Aorta (tissue), 5 donors: ENCODE data around the gene KCNG4. TPM values are rescaled to one million over a fixed set of nuclear protein-coding genes. Genes with fewer than 3 reads are reported as not detected.
"Not testable (repeated sequence)": the region's sequence is repeated elsewhere in the genome, so short reads cannot be mapped to it uniquely, and the experiment has no call there.

ENCODE experiments used
- ATAC-seq: fragments of 200-7000 bp; cut with Tn5 transposase; one replicate; pipeline ENCODE4 v1.9.1; 2022; ENCODE audit warnings: moderate library complexity; ENCODE audit not compliant: low FRiP score
- DNase-seq, 2 donors: peaks; one replicate each; pipeline ENCODE4 v3.0.0-alpha.2; 2020
- H3K27ac ChIP-seq, 2 donors: one replicate each; pipeline ENCODE4 v1.5.1; 2013; ENCODE audit warnings: low read length in 2 of 2, mild to moderate bottlenecking in 2 of 2, moderate library complexity in 2 of 2, control low read depth in 1 of 2, inconsistent platforms in 1 of 2, low read depth in 1 of 2
- H3K27me3 ChIP-seq, 2 donors: one replicate each; pipeline ENCODE4 v1.6.1; 2013; ENCODE audit warnings: control low read depth in 1 of 2, low read length in 1 of 2, mild to moderate bottlenecking in 1 of 2, moderate library complexity in 1 of 2; ENCODE audit not compliant: insufficient read depth in 2 of 2, control insufficient read depth in 1 of 2
- H3K36me3 ChIP-seq, 2 donors: one replicate each; pipeline ENCODE4 v1.6.1; 2013; ENCODE audit warnings: control low read depth in 1 of 2, low read length in 1 of 2, mild to moderate bottlenecking in 1 of 2; ENCODE audit not compliant: insufficient read depth in 2 of 2, control insufficient read depth in 1 of 2
- H3K4me1 ChIP-seq, 2 donors: one replicate each; pipeline ENCODE4 v1.6.1; 2013; ENCODE audit warnings: low read length in 2 of 2, control low read depth in 1 of 2, mild to moderate bottlenecking in 1 of 2, moderate library complexity in 1 of 2; ENCODE audit not compliant: insufficient read depth in 2 of 2, control insufficient read depth in 1 of 2
- H3K4me3 ChIP-seq, 2 donors: one replicate each; pipeline ENCODE4 v1.5.1; 2013; ENCODE audit warnings: low read length in 2 of 2, control low read depth in 1 of 2, mild to moderate bottlenecking in 1 of 2
- H3K9me3 ChIP-seq: one replicate; pipeline ENCODE4 v1.6.1; 2013; ENCODE audit warnings: mild to moderate bottlenecking, low read length; ENCODE audit not compliant: control insufficient read depth
- WGBS, 2 donors: extraction: QIAGEN DNeasy Blood & Tissue Kit; methylation state at CpG; one replicate each; pipeline ENCODE4 v1.1.7; 2013; 5-methylcytosine and 5-hydroxymethylcytosine counted together
- intact Hi-C, 2 donors: fragments of 100-400 bp; cut with DNase I; formaldehyde crosslinking; loops; one replicate each; pipeline versions ENCODE4 v1.14.2 to v1.15.0; 2022
- polyA plus RNA-seq, 2 donors: library from polyadenylated mRNA; stranded (reverse); fragments of 200-250 nt; gene quantifications; one replicate each; pipeline ENCODE4 v1.2.3, GENCODE V29; 2013
- total RNA-seq, 2 donors: library from RNA; stranded (reverse); fragmentation: NEBNext Ultra II Directional; extraction: Animal tissue kit (Norgen Biotek cat#: 25700); gene quantifications; one replicate each; pipeline ENCODE4 v1.2.1, GENCODE V29; 2021
- donor health status: healthy with polysubstance abuse.
- donor health status: Bipolar disorder and iron deficiency.
- donor health status: DM: no; HTN: no; CAD: no.
- donor health status: DM: no; HTN: no; CAD: no.
- donor health status: DM: yes; HTN: yes; CAD: no.

Gene KCNG4
- total and polyA plus RNA-seq, 4 donors = 0.03 to 0.13 TPM; not detected in 2

GRCh38 chr16:84224554-84224953, 15.3 kb downstream of the KCNG4 start:
- ATAC-seq (no peak), DNase-seq (no peak)
- WGBS, 2 donors = 82 to 86% methylated on average over 3 of the region's 3 CpGs
- H3K4me1 ChIP-seq = no peaks in the 10 kb centered on the region
- no peak overlapping the region for H3K27ac ChIP-seq
- intact Hi-C loops = no loop called here
- H3K36me3 ChIP-seq = no peaks in the 10 kb centered on the region
- H3K27me3 ChIP-seq = no peaks in the 10 kb centered on the region
- no peak overlapping the region for H3K4me3 ChIP-seq
- H3K9me3 ChIP-seq = no peaks in the 10 kb centered on the region

GRCh38 chr16:84223456-84223855, 16.4 kb downstream of the KCNG4 start:
- DNase-seq = no peak
- 87 to 89% methylated on average over 4 of the region's 4 CpGs for WGBS, 2 donors
- intact Hi-C loops = no loop called here
- Histone ChIP-seq H3K4me1 (no peaks in the 10 kb centered on the region), H3K4me3 (no peak overlapping the region), H3K9me3 (no peaks in the 10 kb centered on the region), H3K27ac (no peak overlapping the region), H3K27me3 (no peaks in the 10 kb centered on the region), H3K36me3 (no peaks in the 10 kb centered on the region)
- ATAC-seq = no peak

GRCh38 chr16:84220851-84221250, 19.0 kb downstream of the KCNG4 start:
- H3K27me3 ChIP-seq = no peaks in the 10 kb centered on the region
- H3K4me1 ChIP-seq = no peaks in the 10 kb centered on the region
- intact Hi-C loops = no loop called here
- DNase-seq (no peak), ATAC-seq (no peak)
- no peak overlapping the region for H3K27ac ChIP-seq
- H3K36me3 ChIP-seq = no peaks in the 10 kb centered on the region
- no peaks in the 10 kb centered on the region for H3K9me3 ChIP-seq
- H3K4me3 ChIP-seq = no peak overlapping the region
- 92 to 94% methylated on average over 1 of the region's 1 CpG for WGBS, 2 donors

- Histone ChIP-seq H3K9me3 (no peaks in the 10 kb centered on the region), H3K4me3 (no peak overlapping the region), H3K4me1 (no peaks in the 10 kb centered on the region), H3K36me3 (no peaks in the 10 kb centered on the region), H3K27ac (no peak overlapping the region), H3K27me3 (no peaks in the 10 kb centered on the region)
- DNase-seq (no peak), ATAC-seq (no peak)
- 71 to 72% methylated on average over 6 of the region's 6 CpGs for WGBS, 2 donors
- intact Hi-C loops = no loop called here
These were observed 20.9 kb downstream of the KCNG4 start for GRCh38 chr16:84218956-84219355.

- 54 to 58% methylated on average over 17 of the region's 17 CpGs for WGBS, 2 donors
- H3K27me3 ChIP-seq = no peaks in the 10 kb centered on the region
- intact Hi-C loops = no loop called here
- H3K36me3 ChIP-seq = no peaks in the 10 kb centered on the region
- DNase-seq = no peak
- no peak overlapping the region for H3K27ac ChIP-seq
- no peak overlapping the region for H3K4me3 ChIP-seq
- H3K9me3 ChIP-seq = no peaks in the 10 kb centered on the region
- H3K4me1 ChIP-seq = no peaks in the 10 kb centered on the region
- ATAC-seq = no peak
These were observed 21.5 kb downstream of the KCNG4 start for GRCh38 chr16:84218176-84218823.

GRCh38 chr16:84216144-84216543, 23.7 kb downstream of the KCNG4 start:
- H3K9me3 ChIP-seq, H3K4me3 ChIP-seq, H3K36me3 ChIP-seq, H3K27ac ChIP-seq, DNase-seq, intact Hi-C loops, H3K4me1 ChIP-seq, H3K27me3 ChIP-seq, ATAC-seq: not testable (repeated sequence)
- 87 to 90% methylated on average over 3 of the region's 3 CpGs for WGBS, 2 donors

- Histone ChIP-seq H3K27me3 (no peaks in the 10 kb centered on the region), H3K27ac (no peak overlapping the region), H3K4me1 (no peaks in the 10 kb centered on the region), H3K36me3 (no peaks in the 10 kb centered on the region), H3K9me3 (no peaks in the 10 kb centered on the region), H3K4me3 (no peak overlapping the region)
- WGBS, 2 donors = 54 to 58% methylated on average over 5 of the region's 5 CpGs
- intact Hi-C loops = no loop called here
- no peak for DNase-seq
- no peak for ATAC-seq
These were observed 24.3 kb downstream of the KCNG4 start for GRCh38 chr16:84215531-84215930.

- H3K36me3 ChIP-seq = no peaks in the 10 kb centered on the region
- intact Hi-C loops = no loop called here
- no peak for ATAC-seq
- H3K27ac ChIP-seq = no peak overlapping the region
- no peaks in the 10 kb centered on the region for H3K27me3 ChIP-seq
- no peaks in the 10 kb centered on the region for H3K9me3 ChIP-seq
- no peaks in the 10 kb centered on the region for H3K4me1 ChIP-seq
- no peak for DNase-seq
- H3K4me3 ChIP-seq = no peak overlapping the region
- 60 to 71% methylated on average over 15 of the region's 15 CpGs for WGBS, 2 donors
These were observed 25.3 kb downstream of the KCNG4 start for GRCh38 chr16:84214451-84215066.

GRCh38 chr16:84212631-84213030, 27.2 kb downstream of the KCNG4 start:
- Histone ChIP-seq H3K9me3 (no peaks in the 10 kb centered on the region), H3K4me1 (no peaks in the 10 kb centered on the region), H3K27me3 (no peaks in the 10 kb centered on the region), H3K4me3 (no peak overlapping the region), H3K36me3 (no peaks in the 10 kb centered on the region), H3K27ac (no peak overlapping the region)
- 90 to 93% methylated on average over 3 to 4 of the region's 4 CpGs for WGBS, 2 donors
- DNase-seq (no peak), ATAC-seq (no peak)
- intact Hi-C loops = no loop called here
